H1 (cell line): ENCODE measurements around the gene TRAF3. TPM values are rescaled to one million over a fixed set of nuclear protein-coding genes. Genes with fewer than 3 reads are reported as not detected.

Experiments used
- CHD7 ChIP-seq: fragments of 300-600 bp; sonication (generic); IDR thresholded peaks from 2 replicates; pipeline ENCODE4 v1.7.1; 2012; ENCODE audit warnings: low read length, moderate library complexity, mild to moderate bottlenecking, inconsistent platforms; ENCODE audit not compliant: insufficient replicate concordance
- SIN3A ChIP-seq, 2 experiments: IDR thresholded peaks in 1 of 2; conservative IDR thresholded peaks in 1 of 2; 2 replicates each; pipeline ENCODE4 v1.6.1; 2011 to 2012; ENCODE audit warnings: low read length in 2 of 2, improper control_type of control experiment in 1 of 2, low read depth in 1 of 2, mild to moderate bottlenecking in 1 of 2
- TBP ChIP-seq: IDR thresholded peaks from 2 replicates; pipeline ENCODE4 v1.6.1; 2011; ENCODE audit warnings: low read depth, low read length, improper control_type of control experiment
- TCF12 ChIP-seq: IDR thresholded peaks from 2 replicates; pipeline ENCODE4 v1.6.1; 2011; ENCODE audit warnings: low read depth, mild to moderate bottlenecking, low read length
- ZNF274 ChIP-seq: IDR thresholded peaks from 2 replicates; pipeline ENCODE4 v1.7.0; 2012; ENCODE audit warnings: low read length, borderline replicate concordance; ENCODE audit errors: extremely low read depth
- polyA plus RNA-seq, 7 experiments: library from polyadenylated mRNA; depleted of rRNA in 3 of 7; stranded (reverse) in 5 of 7; unstranded in 2 of 7; fragments of >200 nt in 5 of 7; fragments of 200-250 nt in 2 of 7; gene quantifications; 1 replicate in 5 of 7; 2 replicates in 1 of 7; 4 replicates in 1 of 7; pipeline versions ENCODE4 v1.2.1 to v1.2.3, GENCODE V29; 2011 to 2013; ENCODE audit warnings: missing spikeins in 2 of 7, mixed read lengths in 2 of 7
- total RNA-seq: library from RNA; stranded (reverse); fragmentation: NEBNext Ultra II Directional; extraction: Animal tissue kit (Norgen Biotek cat#: 25700); gene quantifications from 2 replicates; pipeline ENCODE4 v1.2.1, GENCODE V29; 2021

TRAF3 gene
- total and polyA plus RNA-seq, 2 of the 8 experiments (the other 6 are each of a cell fraction or from before 2014, with no cell fraction given) = 5.8 to 12.1 TPM

- no peak for TF ChIP-seq CHD7
- no peak for TF ChIP-seq ZNF274
- TF ChIP-seq TBP = no peak
- no peak for TF ChIP-seq TCF12
- no peak for TF ChIP-seq SIN3A (conservative IDR thresholded peaks at IDR 0.05 in 1 of 2, IDR thresholded peaks at IDR 0.05 in 1 of 2; ENCODE audit: low read depth in 1 of 2, low read length in 2 of 2)
These were observed 94.8 kb downstream of the TRAF3 start (continued) for GRCh38 chr14:102872020-102872419.
